HG02623 (cell line): ENCODE results near the gene CD99L2.
"Not testable (repeated sequence)": the region's sequence is repeated elsewhere in the genome, so short reads cannot be mapped to it uniquely, and the experiment has no call there.

Experiments
- ATAC-seq: cut with Tn5 transposase; IDR thresholded peaks from one replicate; pipeline ENCODE4 v1.9.1; 2021; ENCODE audit warnings: moderate library complexity; ENCODE audit not compliant: unreplicated experiment

Gene CD99L2

GRCh38 chrX:150857453-150857852, 41.0 kb downstream of the CD99L2 start:
- no peak for ATAC-seq

GRCh38 chrX:150856785-150857184, 41.7 kb downstream of the CD99L2 start:
- ATAC-seq = no peak

- ATAC-seq = no peak
These were observed 42.4 kb downstream of the CD99L2 start for GRCh38 chrX:150856101-150856500.

GRCh38 chrX:150854856-150855255, 43.6 kb downstream of the CD99L2 start:
- no peak for ATAC-seq

GRCh38 chrX:150849996-150850720, 48.3 kb downstream of the CD99L2 start:
- no peak for ATAC-seq

- peak; percentile 84 for ATAC-seq
These were observed 49.0 kb downstream of the CD99L2 start for GRCh38 chrX:150849486-150849885.

GRCh38 chrX:150848914-150849365, 49.5 kb downstream of the CD99L2 start:
- no peak for ATAC-seq

GRCh38 chrX:150847088-150847487, 51.4 kb downstream of the CD99L2 start:
- no peak for ATAC-seq

GRCh38 chrX:150846130-150846529, 52.3 kb downstream of the CD99L2 start:
- no peak for ATAC-seq

GRCh38 chrX:150845091-150845490, 53.4 kb downstream of the CD99L2 start:
- no peak for ATAC-seq

GRCh38 chrX:150844016-150844415, 54.5 kb downstream of the CD99L2 start:
- ATAC-seq = no peak

GRCh38 chrX:150842198-150842685, 56.2 kb downstream of the CD99L2 start:
- no peak for ATAC-seq

- ATAC-seq = no peak
These were observed 56.8 kb downstream of the CD99L2 start for GRCh38 chrX:150841456-150842197.

- ATAC-seq = no peak
These were observed 60.6 kb downstream of the CD99L2 start for GRCh38 chrX:150837845-150838244.

- ATAC-seq = no peak
These were observed 63.8 kb downstream of the CD99L2 start for GRCh38 chrX:150834695-150835094.

GRCh38 chrX:150833454-150834056, 64.9 kb downstream of the CD99L2 start:
- no peak for ATAC-seq

- no peak for ATAC-seq
These were observed 66.6 kb downstream of the CD99L2 start for GRCh38 chrX:150831863-150832262.

GRCh38 chrX:150828785-150829184, 69.7 kb downstream of the CD99L2 start:
- no peak for ATAC-seq

GRCh38 chrX:150824352-150824751, 74.1 kb downstream of the CD99L2 start:
- ATAC-seq = not testable (repeated sequence)

GRCh38 chrX:150823826-150824225, 74.6 kb downstream of the CD99L2 start:
- ATAC-seq = not testable (repeated sequence)

GRCh38 chrX:150821971-150822370, 76.5 kb downstream of the CD99L2 start:
- no peak for ATAC-seq

GRCh38 chrX:150813922-150814321, 84.5 kb downstream of the CD99L2 start:
- no peak for ATAC-seq
